Activated CD8-positive, alpha-beta memory T cell treated with anti-CD3 and anti-CD28 coated beads, Interleukin-2, amount 50 U/mL, for 4 hours (primary cell): ENCODE data around the gene NQO2.
"Not testable (repeated sequence)": the region's sequence is repeated elsewhere in the genome, so short reads cannot be mapped to it uniquely, and the experiment has no call there.

ENCODE experiments used
- DNase-seq: peaks from one replicate; pipeline ENCODE4 v3.0.0-alpha.2; 2020

NQO2 gene

DNA sequence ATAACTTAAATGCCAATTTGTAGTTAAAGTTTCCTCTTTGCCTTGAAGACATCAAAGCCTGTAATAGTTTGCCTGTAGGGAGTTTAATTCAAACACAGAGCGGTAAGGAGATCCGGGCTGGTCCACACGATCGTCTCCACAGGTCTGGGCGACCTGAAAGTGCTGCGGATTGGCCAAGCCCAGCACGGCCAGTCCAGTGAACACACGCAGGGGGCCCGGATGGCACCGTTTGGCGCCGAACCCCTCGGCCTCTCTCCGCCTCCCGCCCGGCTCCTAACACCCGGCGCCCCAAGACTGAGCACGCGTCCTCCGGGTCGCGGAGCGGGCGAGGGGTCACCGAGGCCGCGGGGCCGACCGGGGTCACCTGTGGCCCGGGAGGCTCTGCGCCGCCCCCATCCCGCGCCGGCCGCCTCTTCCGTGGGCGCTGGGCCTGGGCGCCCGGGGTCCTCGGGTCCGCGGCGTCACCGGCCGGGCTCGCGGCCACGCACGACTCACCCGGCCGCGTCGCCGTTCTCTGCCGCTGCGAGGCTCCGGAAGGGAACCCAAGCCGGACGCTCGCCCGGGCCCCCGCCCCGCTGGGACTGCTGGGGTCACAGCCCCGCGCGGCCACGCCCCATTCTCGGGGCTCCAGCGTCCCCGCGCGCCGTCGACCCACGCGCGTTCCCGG is 28.8 kb upstream of the NQO2 start:
- peak; percentile 58 for DNase-seq

DNA sequence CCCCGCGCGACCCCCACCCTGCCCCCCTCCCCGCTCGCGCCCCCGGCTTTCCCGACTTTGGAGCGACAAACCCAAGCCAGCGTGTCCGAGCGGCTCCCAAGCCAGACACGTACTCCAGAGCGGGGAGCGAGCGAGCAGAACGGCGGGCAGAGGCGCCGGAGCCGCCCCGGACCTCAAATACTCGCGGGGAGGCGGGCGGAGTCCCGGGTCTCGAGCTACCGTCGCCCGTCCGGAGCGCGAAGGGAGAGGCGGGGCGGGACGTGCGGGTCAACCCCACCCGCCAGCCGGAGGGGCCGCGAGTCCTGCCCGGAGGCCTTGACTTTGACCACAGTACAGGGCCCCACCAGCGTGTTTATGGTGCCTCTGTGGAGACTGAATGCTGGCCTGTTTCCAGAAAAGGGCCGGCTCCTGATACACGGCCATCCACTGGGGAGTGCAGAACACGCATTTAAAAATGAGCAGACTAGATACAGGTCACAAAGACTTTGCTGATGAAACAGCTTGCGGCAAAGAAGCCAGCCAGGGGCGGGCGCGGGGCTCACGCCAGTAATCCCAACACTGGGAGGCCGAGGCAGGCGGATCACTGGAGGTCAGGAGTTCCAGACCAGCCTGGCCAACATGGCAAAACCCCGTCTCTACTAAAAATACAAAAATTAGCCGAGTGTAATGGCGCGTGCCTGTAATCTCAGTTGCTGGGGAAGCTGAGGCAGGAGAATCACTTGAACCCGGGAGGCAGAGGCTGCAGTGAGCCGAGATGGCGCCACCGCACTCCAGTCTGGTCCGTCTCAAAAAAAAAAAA is 28.1 kb upstream of the NQO2 start, which contains the start of gene SERPINB6:
TSS of gene SERPINB6 (minus strand) at position 148 of the 799 bp plus-strand sequence. CDS start 12,235 bp downstream, outside the sequence.
- peak; percentile 34 for DNase-seq

DNA sequence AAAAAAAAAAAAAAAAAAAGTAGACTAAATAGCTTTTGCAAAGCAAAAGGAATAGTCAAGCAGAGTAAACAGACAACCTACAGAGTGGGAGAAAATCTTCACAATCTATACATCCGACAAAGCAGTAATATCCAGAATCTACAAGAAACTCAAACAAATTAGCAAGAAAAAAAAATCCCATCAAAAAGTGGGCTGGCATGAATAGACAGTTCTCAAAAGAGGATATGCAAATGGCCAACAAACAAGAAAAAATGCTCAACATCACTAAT is 27.5 kb upstream of the NQO2 start:
- DNase-seq = not testable (repeated sequence)

DNA sequence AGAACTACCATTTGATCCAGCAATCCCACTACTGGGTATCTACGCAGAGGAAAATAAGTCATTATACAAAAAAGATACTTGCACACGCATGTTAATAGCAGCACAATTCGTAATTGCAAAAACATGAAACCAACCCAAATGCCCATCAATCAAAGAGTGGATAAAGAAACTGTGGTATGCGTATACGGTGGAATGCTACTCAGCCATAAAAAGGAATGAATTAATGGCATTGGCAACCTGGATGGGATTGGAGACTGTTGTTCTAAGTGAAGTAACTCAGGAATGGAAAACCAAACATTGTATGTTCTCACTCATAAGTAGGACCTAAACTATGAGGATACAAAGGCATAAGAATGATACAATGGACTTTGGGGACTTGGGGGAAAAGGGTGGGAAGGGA is 27.0 kb upstream of the NQO2 start:
- DNase-seq = not testable (repeated sequence)

DNA sequence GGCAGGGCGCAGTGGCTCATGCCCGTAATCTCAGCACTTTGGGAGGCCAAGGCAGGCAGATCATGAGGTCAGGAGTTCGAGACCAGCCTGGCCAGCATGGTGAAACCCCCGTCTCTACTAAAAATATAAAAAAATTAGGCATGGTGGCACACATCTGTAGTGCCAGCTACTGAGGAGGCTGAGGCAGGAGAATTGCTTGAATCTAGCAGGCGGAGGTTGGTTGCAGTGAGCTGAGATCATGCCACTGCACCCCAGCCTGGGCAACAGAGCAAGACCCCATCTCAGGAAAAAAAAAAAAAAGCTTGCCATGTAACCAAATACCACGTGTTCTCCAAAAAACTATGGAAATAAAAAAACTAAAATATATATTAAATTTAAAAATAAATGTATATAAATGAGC is 26.5 kb upstream of the NQO2 start:
- DNase-seq = not testable (repeated sequence)

DNA sequence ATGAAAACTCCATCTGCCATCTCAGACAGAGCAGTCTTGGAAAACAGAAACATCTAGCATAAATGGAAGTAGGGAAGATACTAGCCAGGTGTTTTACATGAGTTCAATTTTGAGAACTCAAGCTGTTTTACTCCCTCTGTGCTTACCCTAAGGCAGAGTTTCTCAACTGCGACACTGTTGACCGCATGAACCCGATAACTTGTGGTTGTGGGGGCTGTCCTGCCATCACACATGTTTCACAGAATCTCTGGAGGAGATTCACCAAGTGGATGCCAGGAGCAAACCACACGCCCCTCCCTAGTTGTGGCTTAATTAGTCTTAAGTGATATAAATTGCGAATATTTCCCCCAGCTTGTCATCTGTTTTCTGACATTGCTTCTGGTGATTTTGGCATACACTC is 26.0 kb upstream of the NQO2 start:
- DNase-seq = no peak

DNA sequence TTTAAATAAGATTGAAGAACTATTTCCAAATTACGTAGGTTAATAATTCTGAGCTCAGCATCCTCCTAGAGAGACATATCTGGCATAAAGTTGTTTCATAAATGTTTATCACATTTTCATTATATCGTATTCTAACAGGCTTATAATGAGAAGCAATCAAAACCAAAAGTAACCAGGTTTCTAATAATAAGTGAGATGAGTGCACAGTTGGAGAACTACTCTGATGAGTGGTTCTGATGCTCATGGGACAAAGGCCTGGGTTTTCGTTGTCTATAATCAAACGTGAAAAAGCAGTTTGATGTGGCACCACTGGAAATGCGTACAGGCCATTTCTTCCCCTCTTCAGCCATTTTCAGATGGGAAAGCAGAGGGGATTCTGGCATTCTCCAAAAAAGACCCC is 23.6 kb upstream of the NQO2 start:
- DNase-seq = no peak

DNA sequence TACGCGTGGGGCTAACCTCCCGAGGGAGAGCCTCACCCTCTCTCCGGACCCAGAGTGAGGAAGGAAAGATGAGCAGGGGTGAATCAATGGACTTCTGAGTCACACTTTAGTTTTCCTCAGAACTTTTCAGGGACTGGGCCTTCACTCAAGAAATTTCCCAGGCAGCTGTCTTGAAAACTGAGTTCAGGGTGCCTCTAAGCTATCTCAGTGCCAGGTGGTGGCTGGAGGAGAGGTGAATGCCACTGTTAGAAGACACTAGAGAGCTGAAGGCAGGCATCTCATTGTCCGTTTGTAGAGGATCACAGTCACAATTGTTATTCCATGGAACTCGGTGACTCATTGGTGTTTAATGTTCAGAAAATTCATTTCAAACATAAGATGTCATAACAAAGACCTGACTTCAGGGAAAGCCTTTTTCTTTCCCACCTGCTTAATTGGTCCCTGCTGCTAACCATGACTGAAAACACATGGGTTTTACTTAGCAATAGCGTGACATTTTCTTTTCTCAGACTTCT is 23.1 kb upstream of the NQO2 start:
- DNase-seq = no peak

DNA sequence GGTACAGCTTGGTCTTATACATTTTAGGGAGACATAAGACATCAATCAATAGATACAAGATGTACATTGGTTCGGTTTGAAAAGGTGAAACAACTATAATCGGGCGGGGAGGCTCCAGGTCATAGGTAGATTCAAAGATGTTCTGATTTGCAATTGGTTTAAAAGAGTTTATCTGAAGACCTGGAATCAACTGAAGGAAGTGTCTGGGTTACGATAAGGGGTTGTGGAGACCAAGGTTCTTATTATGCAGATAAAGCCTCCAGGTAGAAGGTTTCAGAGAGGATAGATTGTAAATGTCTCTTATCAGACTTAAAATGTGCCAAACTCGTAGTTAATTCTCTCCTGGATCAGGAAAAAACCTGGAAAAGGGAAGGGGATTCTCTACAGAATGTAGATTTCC is 22.4 kb upstream of the NQO2 start:
- no peak for DNase-seq

DNA sequence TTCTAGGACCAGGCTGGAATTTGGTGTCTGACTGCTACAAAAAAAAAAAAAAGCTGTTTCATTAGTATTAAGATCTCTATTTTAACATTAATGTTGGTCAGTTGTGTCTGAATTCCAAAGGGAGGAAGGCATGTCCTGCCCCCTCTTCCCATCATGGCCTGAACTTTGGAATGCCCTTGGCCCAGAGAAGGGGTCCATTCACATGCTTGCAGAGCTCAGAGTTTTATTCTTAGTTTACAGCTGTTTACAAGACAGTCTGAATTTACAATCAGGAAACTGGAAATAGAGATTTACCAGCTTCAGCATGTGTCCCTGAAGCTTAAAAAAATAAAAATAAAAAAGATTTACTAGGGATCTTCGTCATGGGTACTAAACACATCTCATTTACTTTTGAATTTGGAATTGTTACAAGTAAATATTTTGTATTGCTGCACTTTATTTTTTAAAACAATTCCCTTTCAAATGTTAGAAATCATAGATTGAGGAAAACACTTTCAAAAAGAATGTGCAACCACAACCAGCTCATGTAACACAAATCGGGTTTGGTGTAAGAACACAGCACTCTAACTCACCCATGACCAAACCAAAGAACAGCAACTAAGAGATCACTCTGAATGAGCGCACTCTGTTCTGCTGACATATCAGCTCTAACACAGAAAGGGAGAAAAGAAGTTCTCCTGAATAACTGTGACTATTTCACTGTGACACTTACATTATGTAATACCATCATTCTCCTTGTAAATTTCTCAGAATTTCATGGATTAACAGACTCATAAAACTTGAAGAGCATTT is 21.7 kb upstream of the NQO2 start:
- DNase-seq = no peak

DNA sequence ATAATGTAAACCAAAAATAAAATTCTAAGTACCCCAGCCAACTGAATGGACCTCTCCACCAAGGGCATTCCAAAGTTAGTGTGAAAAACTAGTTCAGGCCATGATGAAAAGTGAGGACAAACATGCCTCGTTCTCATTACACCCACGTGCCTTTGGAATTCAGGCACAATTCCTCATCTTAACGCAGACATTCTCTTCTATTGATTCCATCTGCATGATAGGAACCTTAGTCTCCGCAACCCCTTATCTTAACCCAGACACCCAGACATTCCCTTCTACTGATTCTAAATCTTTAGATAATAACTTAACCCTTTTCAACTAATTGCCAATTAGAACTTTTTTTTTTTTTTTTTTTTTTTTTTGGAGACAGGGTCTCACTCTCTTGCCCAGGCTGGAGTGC is 20.8 kb upstream of the NQO2 start:
- no peak for DNase-seq

DNA sequence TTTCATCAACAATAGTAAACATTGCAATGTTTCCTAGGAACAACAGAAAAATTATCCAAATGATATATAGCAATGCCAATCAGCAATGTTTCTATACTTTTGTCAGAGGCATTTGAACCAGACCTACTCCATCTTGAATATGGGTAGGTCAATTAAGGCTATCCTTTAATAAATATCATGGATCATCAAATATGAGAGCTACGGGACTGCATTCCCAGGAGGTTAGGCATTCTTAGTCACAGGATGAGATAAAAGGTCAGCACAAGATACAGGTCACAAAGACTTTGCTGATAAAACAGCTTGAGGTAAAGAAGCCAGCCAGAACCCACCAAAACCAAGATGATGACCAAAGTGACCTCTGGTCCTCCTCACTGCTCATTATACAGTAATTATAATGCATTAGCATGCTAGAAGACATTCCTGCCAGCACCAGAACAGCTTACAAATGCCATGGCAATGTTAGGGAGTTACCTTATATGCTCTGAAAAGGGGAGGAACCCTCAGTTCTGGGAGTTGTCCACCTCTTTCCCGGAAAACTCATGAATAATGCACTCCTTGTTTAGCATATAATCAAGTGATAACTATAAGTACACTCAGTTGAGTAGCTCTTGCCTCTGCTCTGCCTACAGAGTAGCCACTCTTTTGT is 19.8 kb upstream of the NQO2 start:
- DNase-seq = no peak

DNA sequence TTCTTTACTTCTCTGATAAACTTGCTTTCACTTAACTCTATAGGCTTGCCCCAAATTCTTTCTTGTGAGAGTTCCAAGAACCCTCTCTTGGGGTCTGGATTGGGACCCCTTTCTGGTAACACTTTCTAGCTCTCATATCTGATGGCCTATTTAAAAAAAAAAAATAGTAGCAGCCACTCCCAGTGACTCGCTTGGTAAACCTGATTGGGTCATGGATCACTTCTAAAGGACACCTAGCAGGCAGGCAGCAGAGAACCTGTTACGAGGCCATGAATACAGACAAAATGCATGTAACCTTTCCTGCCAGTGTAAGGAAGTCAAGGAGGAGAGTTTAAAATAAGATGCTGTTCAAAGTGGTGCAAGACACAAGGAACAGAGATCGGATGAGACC is 19.2 kb upstream of the NQO2 start:
- no peak for DNase-seq

DNA sequence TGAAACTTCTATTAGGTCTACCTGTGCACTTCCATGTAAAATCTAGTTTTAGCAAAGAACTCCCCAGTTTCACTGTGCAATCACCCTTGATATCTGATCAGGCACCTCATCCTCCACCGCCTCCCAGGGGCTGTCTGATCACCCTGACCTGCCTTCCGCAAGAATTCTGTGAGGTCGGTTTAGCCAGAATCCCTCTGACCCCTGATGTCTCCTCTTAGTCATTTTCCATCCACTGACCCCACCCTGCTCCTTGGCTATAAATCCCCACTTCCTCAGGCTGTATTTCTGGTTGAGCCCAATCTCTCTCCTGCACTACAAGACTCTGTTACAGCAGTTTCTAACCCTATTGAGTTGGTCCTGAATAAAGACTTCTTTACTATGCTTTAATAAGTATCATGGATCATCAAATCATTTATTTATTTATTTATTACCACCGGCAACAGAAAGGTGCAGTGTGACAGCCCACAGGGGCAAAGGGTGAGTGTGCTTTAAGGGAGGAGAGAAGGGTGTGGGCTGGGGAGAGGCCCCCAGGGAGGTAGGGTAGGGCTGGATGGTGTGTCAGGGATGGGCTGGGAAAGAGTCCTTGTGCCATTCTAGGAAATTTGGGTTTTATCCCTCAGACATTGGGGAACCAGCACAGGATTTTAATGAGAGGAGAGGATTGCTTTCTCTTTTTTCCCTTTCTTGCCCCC is 17.1 kb upstream of the NQO2 start:
- DNase-seq = no peak

DNA sequence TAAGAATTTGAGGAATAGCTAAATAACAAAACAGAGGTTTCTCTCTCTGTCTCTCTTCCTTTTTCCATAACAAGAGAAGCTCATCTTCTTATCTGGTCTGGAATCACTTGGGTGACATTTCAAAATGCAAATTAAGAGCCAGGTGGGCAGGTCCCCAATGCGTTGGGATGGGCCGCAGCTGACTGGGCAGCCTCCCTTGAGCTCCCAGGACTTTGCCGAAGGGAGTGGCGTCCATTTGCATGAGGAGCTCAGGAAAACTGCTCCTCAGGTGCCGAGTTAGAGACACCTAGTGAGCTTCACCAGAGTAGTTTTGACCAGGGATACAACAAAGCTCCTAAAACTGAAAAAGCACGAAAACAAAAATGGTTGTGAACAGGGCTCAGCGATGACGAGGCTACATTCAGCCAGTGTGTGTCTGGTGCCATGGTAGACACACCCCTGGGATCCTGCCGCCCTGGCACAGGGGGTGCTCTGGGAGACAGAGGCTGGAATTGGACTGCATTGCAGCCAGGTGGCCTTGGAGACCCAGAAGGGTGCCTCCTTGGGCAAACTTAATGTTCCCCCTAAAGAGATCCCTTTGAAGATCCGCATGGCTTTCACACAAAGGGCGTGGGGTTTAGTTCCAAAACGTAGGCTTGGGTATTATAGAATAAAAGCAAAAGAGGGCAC is 14.8 kb upstream of the NQO2 start:
- no peak for DNase-seq

DNA sequence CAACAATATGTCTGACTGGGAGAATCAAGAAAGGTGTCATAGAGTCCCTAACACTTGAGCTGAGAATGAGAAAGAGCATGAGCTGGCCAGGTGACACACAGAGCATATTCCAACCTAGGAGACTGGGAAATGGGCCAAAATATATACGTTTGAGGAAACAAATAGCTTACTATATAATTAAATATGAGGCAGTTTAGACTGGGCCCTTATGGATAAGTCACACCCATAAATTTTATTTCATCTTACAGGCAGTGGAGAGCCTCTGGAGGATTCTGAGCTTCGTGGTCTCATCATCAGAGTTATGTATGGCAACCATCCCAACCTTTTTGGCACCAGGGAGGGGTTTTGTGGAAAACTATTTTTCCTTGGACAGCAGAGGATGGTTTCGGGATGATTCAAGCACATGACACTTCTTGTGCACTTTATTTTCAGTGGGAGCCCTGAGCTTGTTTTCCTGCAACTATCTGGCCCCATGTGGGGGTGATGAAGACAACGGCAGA is 12.9 kb upstream of the NQO2 start:
- DNase-seq = no peak

DNA sequence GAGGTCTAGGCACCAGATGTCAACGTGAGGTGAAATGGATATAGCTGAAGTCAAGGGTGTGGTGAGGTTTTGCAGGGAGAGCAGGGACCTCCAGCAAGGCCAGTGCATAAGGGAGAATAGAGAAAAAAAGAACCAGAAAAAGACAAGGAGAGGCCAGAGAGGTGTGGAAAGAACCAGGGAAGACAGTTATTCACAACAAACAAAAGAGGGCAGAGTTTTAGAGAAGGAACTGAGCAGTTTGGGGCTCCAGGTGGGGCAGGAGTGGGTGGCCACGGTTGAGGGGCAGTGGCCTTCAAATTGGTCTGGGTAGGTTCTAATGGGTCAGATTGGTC is 11.6 kb upstream of the NQO2 start:
- DNase-seq = no peak

DNA sequence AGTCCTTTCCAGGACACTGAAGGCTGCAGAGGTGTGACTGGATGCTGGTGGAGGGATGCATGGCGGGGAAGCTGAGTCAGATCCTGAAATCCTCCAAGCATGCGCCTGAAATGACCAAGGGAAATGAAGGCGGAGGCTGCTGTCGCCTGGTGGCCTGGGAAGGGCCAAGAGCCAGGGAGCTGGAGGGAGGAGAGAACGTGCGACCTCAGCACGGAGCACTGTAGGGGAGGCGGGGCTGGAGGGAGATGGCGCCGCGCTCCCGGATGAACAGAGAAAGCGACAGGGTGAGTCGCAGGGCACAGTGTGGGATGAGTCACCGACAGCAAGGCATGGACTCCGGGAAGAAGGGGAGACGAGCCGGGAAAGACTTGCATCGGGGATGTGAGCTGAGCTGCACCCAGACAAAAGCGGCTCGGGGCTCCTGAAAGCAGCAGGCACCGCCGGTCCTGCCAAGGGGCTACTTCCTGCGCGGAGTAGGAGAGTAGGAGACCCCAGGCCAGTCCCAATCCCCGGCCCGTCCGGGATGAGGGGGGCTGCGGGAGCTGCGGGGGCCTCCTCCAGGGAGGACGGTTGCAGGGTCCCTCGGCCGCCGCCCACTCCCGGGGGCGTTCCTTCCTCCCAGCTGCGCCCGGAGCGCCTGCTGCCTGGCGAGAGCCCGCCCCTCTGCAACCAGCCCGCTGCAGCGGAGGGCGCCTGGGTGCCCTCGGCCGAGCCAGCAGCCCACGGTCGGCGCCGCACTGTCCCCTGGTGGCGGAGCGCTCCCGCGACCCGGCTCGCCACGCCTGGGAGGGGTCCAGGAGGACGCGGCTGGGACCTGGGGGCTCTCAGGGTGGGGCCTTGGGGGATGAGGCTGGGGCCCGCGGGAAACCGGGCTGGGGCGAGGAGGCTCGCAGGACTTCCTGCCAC is 11.0 kb upstream of the NQO2 start:
- DNase-seq = peak; percentile 75

DNA sequence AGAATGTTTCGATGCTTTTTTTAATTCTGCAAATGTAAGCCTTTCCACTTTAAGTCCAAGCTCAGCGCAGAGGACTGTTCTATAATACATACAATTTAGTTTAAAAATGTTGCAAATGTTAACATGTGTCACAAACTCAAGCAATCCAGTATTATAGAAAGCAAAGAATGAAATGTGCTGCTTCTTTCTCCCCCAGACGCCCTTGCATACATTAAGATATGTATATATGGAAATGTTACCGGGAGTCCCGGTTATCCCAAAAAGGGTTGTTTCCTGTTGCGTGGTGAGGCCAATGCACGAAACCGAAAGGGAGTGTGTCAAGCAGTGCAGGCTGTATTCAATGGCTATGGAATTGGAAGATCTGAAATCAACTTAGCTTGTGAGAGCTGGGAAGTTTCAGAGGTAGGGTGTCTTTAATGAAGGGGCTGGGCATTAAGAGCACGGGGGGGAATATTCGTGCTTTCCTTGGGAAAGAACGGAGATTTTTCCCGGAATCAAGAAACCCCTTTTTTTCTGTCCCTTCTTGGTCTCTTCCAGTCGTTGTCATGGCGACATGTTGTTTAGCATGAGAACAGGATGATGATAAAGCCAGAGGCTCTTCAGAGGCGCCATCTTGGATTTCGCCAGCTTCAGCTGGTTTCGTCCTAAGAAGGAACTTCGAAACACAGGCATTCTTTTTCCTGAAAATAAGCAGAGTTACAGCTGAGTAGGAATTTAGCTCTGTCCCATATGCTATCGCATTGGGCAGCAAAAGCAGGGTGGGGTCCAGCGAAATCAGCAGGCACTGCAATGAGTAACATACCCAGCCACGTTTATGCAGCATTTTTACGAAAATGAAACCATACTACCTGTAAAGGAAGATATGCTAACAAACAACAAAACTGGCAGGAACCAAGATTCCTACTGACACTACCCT is 10.1 kb upstream of the NQO2 start:
- DNase-seq = peak; percentile 69
